ENCODE data around the gene CTH. TPM values are rescaled to one million over a fixed set of nuclear protein-coding genes. Genes with fewer than 3 reads are reported as not detected.
A peak's percentile ranks its signal among the peaks of the same experiment; 100 is the strongest.
"Not testable (repeated sequence)": the region's sequence is repeated elsewhere in the genome, so short reads cannot be mapped to it uniquely, and the experiment has no call there.

Gene CTH
- polyA plus RNA-seq, 1 donor from 2014 or later = 1.7 TPM

- Mint-ChIP-seq H3K9me3 (no peaks in the 10 kb centered on the region), H3K4me1 (peaks cover 0 to 3% (median 0%) of the 10 kb centered on the region in 3 donors), H3K27ac (no peak overlapping the region), H3K4me3 (no peak overlapping the region), H3K27me3 (peaks cover 3% of the 10 kb centered on the region), H3K36me3 (no peaks in the 10 kb centered on the region)
These were observed 18.4 kb upstream of the CTH start for GRCh38 chr1:70392626-70393025.

GRCh38 chr1:70396607-70397006 is 14.5 kb upstream of the CTH start:
- Mint-ChIP-seq H3K36me3 (no peaks in the 10 kb centered on the region), H3K27ac (no peak overlapping the region), H3K4me3 (no peak overlapping the region), H3K27me3 (peaks cover 3% of the 10 kb centered on the region), H3K9me3 (no peaks in the 10 kb centered on the region), H3K4me1 (peaks cover 0 to 3% (median 0%) of the 10 kb centered on the region in 3 donors)

GRCh38 chr1:70397013-70397412 is 14.1 kb upstream of the CTH start:
- H3K36me3 Mint-ChIP-seq = no peaks in the 10 kb centered on the region
- H3K27ac Mint-ChIP-seq = no peak overlapping the region
- H3K27me3 Mint-ChIP-seq = peaks cover 3% of the 10 kb centered on the region
- H3K4me3 Mint-ChIP-seq = no peak overlapping the region
- H3K4me1 Mint-ChIP-seq = peaks cover 0 to 4% (median 3%) of the 10 kb centered on the region in 3 donors
- no peaks in the 10 kb centered on the region for H3K9me3 Mint-ChIP-seq

- peaks cover 0 to 6% (median 5%) of the 10 kb centered on the region in 3 donors for H3K4me1 Mint-ChIP-seq
- H3K4me3 Mint-ChIP-seq = no peak overlapping the region
- H3K27ac Mint-ChIP-seq = no peak overlapping the region
- H3K27me3 Mint-ChIP-seq = peaks cover 3% of the 10 kb centered on the region
- no peaks in the 10 kb centered on the region for H3K36me3 Mint-ChIP-seq
- no peaks in the 10 kb centered on the region for H3K9me3 Mint-ChIP-seq
These were observed 10.7 kb upstream of the CTH start for GRCh38 chr1:70400335-70400734.

- H3K27me3 Mint-ChIP-seq = peaks cover 3% of the 10 kb centered on the region
- no peak overlapping the region for H3K27ac Mint-ChIP-seq
- peaks cover 0 to 6% (median 2%) of the 10 kb centered on the region in 3 donors for H3K4me1 Mint-ChIP-seq
- no peaks in the 10 kb centered on the region for H3K9me3 Mint-ChIP-seq
- no peak overlapping the region for H3K4me3 Mint-ChIP-seq
- no peaks in the 10 kb centered on the region for H3K36me3 Mint-ChIP-seq
These were observed 9.1 kb upstream of the CTH start for GRCh38 chr1:70401974-70402373.

GRCh38 chr1:70403759-70404158 is 7.3 kb upstream of the CTH start:
- Mint-ChIP-seq H3K9me3 (no peaks in the 10 kb centered on the region), H3K27ac (no peak overlapping the region), H3K4me3 (no peak overlapping the region), H3K4me1 (peaks cover 0 to 6% (median 2%) of the 10 kb centered on the region in 3 donors), H3K27me3 (no peaks in the 10 kb centered on the region), H3K36me3 (no peaks in the 10 kb centered on the region)

- no peaks in the 10 kb centered on the region for H3K9me3 Mint-ChIP-seq
- H3K4me1 Mint-ChIP-seq = peaks cover 7 to 12% (median 9%) of the 10 kb centered on the region in 3 donors
- H3K4me3 Mint-ChIP-seq = peak overlapping the region in 1 of 4 donors; percentile 34
- H3K27me3 Mint-ChIP-seq = no peaks in the 10 kb centered on the region
- no peaks in the 10 kb centered on the region for H3K36me3 Mint-ChIP-seq
- H3K27ac Mint-ChIP-seq = peak overlapping the region in 1 of 3 donors; percentile 22
These were observed 5.2 kb upstream of the CTH start for GRCh38 chr1:70405780-70406416.

- no peak overlapping the region for H3K4me3 Mint-ChIP-seq
- H3K9me3 Mint-ChIP-seq = no peaks in the 10 kb centered on the region
- no peaks in the 10 kb centered on the region for H3K36me3 Mint-ChIP-seq
- no peaks in the 10 kb centered on the region for H3K27me3 Mint-ChIP-seq
- H3K4me1 Mint-ChIP-seq = peaks cover 16 to 21% (median 17%) of the 10 kb centered on the region in 3 donors
- H3K27ac Mint-ChIP-seq = no peak overlapping the region
These were observed 1.9 kb upstream of the CTH start for GRCh38 chr1:70409136-70409535.

- Mint-ChIP-seq H3K27me3 (no peaks in the 10 kb centered on the region), H3K4me1 (peaks cover 17 to 25% (median 18%) of the 10 kb centered on the region in 3 donors), H3K9me3 (no peaks in the 10 kb centered on the region), H3K36me3 (no peaks in the 10 kb centered on the region), H3K27ac (peak overlapping the region; percentile 93 to 99 (median 98)), H3K4me3 (peak overlapping the region; percentile 94 to 99 (median 98))
These were observed 334 bp downstream of the CTH start for GRCh38 chr1:70411360-70411844.

GRCh38 chr1:70415882-70416281 is 4.8 kb downstream of the CTH start:
- Mint-ChIP-seq H3K27me3 (no peaks in the 10 kb centered on the region), H3K36me3 (no peaks in the 10 kb centered on the region), H3K27ac (no peak overlapping the region), H3K4me3 (no peak overlapping the region), H3K4me1 (peaks cover 10 to 19% (median 11%) of the 10 kb centered on the region in 3 donors), H3K9me3 (no peaks in the 10 kb centered on the region)

- not testable (repeated sequence) for H3K9me3 Mint-ChIP-seq, H3K27ac Mint-ChIP-seq, H3K4me1 Mint-ChIP-seq, H3K4me3 Mint-ChIP-seq, H3K27me3 Mint-ChIP-seq, H3K36me3 Mint-ChIP-seq
These were observed 8.1 kb downstream of the CTH start for GRCh38 chr1:70418973-70419734.

- H3K27me3 Mint-ChIP-seq = no peaks in the 10 kb centered on the region
- H3K36me3 Mint-ChIP-seq = peaks cover 3% of the 10 kb centered on the region
- peaks cover 0 to 4% (median 0%) of the 10 kb centered on the region in 3 donors for H3K4me1 Mint-ChIP-seq
- no peak overlapping the region for H3K27ac Mint-ChIP-seq
- H3K4me3 Mint-ChIP-seq = no peak overlapping the region
- no peaks in the 10 kb centered on the region for H3K9me3 Mint-ChIP-seq
These were observed 9.3 kb downstream of the CTH start for GRCh38 chr1:70420320-70420719.

GRCh38 chr1:70426154-70427131 is 15.4 kb downstream of the CTH start:
- Mint-ChIP-seq H3K36me3 (peaks cover 14% of the 10 kb centered on the region), H3K27ac (peak overlapping the region in 1 of 3 donors; percentile 52), H3K27me3 (no peaks in the 10 kb centered on the region), H3K9me3 (no peaks in the 10 kb centered on the region), H3K4me3 (no peak overlapping the region), H3K4me1 (no peaks in the 10 kb centered on the region)

- Mint-ChIP-seq H3K9me3 (no peaks in the 10 kb centered on the region), H3K4me3 (no peak overlapping the region), H3K4me1 (no peaks in the 10 kb centered on the region), H3K27ac (no peak overlapping the region), H3K36me3 (peaks cover 22% of the 10 kb centered on the region), H3K27me3 (no peaks in the 10 kb centered on the region)
These were observed 16.9 kb downstream of the CTH start for GRCh38 chr1:70427976-70428375.

GRCh38 chr1:70429219-70429618 is 18.2 kb downstream of the CTH start:
- H3K4me3 Mint-ChIP-seq = no peak overlapping the region
- H3K36me3 Mint-ChIP-seq = peaks cover 24% of the 10 kb centered on the region
- no peak overlapping the region for H3K27ac Mint-ChIP-seq
- no peaks in the 10 kb centered on the region for H3K27me3 Mint-ChIP-seq
- no peaks in the 10 kb centered on the region for H3K9me3 Mint-ChIP-seq
- H3K4me1 Mint-ChIP-seq = no peaks in the 10 kb centered on the region

Data from IgD-negative memory B cell (primary cell).